NCI-H1436 treated with DMSO at 0.1 percent for 48 hours (cell line): ENCODE data around the gene TMEM185A.
"Not testable (repeated sequence)": the region's sequence is repeated elsewhere in the genome, so short reads cannot be mapped to it uniquely, and the experiment has no call there.

Experiments used
- DNase-seq: peaks from one replicate; lab custom pipeline; 2025; lab: John Stamatoyannopoulos, UW

Gene TMEM185A

GRCh38 chrX:149551245-149551938 is 80.2 kb downstream of the TMEM185A start:
- DNase-seq, result not testable (repeated sequence)

GRCh38 chrX:149550454-149550853 is 81.1 kb downstream of the TMEM185A start:
- DNase-seq, result not testable (repeated sequence)

- DNase-seq, result not testable (repeated sequence)
Measured at GRCh38 chrX:149549701-149550100, 81.9 kb downstream of the TMEM185A start, which contains the start of gene HSFX3. TSS of gene HSFX3 (minus strand) at chrX:149549924. CDS start at chrX:149549852, 72 bp downstream.

- DNase-seq, result not testable (repeated sequence)
Measured at GRCh38 chrX:149547782-149548181, 83.8 kb downstream of the TMEM185A start.

- not testable (repeated sequence) for DNase-seq
Measured at GRCh38 chrX:149546962-149547361, 84.6 kb downstream of the TMEM185A start.
